ACC112 (cell line): ENCODE data around the gene WWOX.

ENCODE experiments used
- H2AFZ ChIP-seq: fragments of 200-600 bp; sonication (generic); one replicate; pipeline ENCODE4 v1.6.0; 2017; ENCODE audit warnings: antibody characterized with exemption, low read length; ENCODE audit not compliant: unreplicated experiment
- H3K27ac ChIP-seq: fragments of 200-600 bp; sonication (generic); 2 replicates; pipeline ENCODE4 v1.5.1; 2014; ENCODE audit warnings: low read depth, mild to moderate bottlenecking, antibody characterized with exemption, low read length, moderate library complexity
- H3K27me3 ChIP-seq: fragments of 200-600 bp; sonication (generic); 2 replicates; pipeline ENCODE4 v1.6.1; 2014; ENCODE audit warnings: mild to moderate bottlenecking, antibody characterized with exemption, low read length, moderate library complexity, mixed read lengths; ENCODE audit not compliant: insufficient read depth
- H3K36me3 ChIP-seq: fragments of 200-600 bp; sonication (generic); 2 replicates; pipeline ENCODE4 v1.6.1; 2016; ENCODE audit warnings: mild to moderate bottlenecking, antibody characterized with exemption, low read length, moderate library complexity, mixed read lengths; ENCODE audit not compliant: insufficient read depth
- H3K4me1 ChIP-seq: fragments of 200-600 bp; sonication (generic); one replicate; pipeline ENCODE4 v1.6.1; 2016; ENCODE audit warnings: low read length, mixed read lengths; ENCODE audit not compliant: insufficient read depth, unreplicated experiment, control insufficient read depth
- H3K4me3 ChIP-seq: fragments of 200-600 bp; sonication (generic); 2 replicates; pipeline ENCODE4 v1.5.1; 2014; ENCODE audit warnings: mild to moderate bottlenecking, low read depth, low read length
- H3K79me2 ChIP-seq: fragments of 200-600 bp; sonication (generic); one replicate; pipeline ENCODE4 v1.6.0; 2016; ENCODE audit warnings: low read length; ENCODE audit not compliant: control insufficient read depth, unreplicated experiment, insufficient read depth

Gene WWOX

DNA sequence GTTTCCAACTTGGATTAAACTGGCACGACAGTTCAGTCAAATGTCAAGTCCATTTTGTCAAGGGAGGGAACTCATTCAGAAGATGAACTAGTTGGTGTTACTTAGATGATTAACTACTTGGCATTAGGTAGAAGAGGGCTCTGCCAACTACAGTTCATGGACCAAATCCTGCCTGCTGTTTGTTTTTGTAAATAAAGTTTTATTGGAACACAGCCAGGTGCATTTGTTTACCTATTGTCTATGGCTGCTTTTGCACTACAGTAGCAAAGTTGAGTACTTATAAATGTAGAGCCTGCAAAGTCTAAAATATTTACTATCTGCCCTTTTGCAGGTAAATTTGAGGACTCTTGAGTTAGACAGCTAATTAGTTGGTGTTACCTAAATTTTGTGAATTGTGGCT is 1091.1 kb downstream of the WWOX start:
- Histone ChIP-seq H3K36me3 (no peaks in the 10 kb centered on the region), H2AFZ (no peak overlapping the region), H3K27ac (no peak overlapping the region), H3K79me2 (no peaks in the 10 kb centered on the region), H3K4me1 (no peaks in the 10 kb centered on the region), H3K4me3 (no peak overlapping the region), H3K27me3 (no peaks in the 10 kb centered on the region)

DNA sequence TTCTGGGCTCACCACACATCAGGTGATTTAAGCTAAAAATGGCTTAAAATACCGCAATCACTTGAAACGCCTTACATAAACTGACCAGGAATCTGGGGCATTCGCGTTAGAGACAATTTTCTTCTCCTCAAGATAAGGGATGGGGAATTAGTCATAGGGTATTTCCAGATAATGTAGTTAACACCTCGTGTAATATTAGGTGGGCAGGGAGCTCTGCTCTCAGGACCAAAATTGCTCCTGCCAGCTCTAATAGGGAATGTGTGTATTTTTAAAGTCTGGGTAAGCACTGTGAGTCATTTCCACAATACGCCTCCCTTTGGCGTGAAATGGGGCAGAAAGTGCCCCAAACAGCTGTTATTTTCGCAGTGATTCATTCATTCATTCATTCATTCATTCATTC is 1092.5 kb downstream of the WWOX start:
- no peak overlapping the region for H3K4me3 ChIP-seq
- no peaks in the 10 kb centered on the region for H3K36me3 ChIP-seq
- no peaks in the 10 kb centered on the region for H3K79me2 ChIP-seq
- H3K27me3 ChIP-seq: no peaks in the 10 kb centered on the region
- H2AFZ ChIP-seq: no peak overlapping the region
- no peak overlapping the region for H3K27ac ChIP-seq
- H3K4me1 ChIP-seq: no peaks in the 10 kb centered on the region

DNA sequence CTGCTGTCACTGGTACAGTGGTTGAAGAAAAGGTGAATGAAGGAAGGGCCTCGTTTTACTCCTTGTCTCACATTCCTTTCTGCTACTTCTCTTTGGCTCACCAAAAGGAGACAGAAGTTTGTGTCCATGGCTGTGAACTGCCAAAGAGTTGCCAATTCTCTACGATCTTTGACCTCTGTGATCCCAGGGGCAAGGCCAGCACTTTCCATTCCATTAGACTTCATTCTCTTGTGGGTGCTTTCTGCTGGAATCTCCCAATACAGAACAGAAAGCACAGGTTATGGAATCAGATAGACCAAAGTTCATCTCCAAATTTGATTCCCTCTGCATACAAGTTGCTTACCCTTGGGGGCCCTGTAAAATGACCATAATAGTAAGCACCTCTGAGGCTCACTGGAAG is 1093.5 kb downstream of the WWOX start:
- H3K79me2 ChIP-seq: no peaks in the 10 kb centered on the region
- H3K4me1 ChIP-seq: no peaks in the 10 kb centered on the region
- no peaks in the 10 kb centered on the region for H3K27me3 ChIP-seq
- no peaks in the 10 kb centered on the region for H3K36me3 ChIP-seq
- H2AFZ ChIP-seq: no peak overlapping the region
- H3K4me3 ChIP-seq: no peak overlapping the region
- H3K27ac ChIP-seq: no peak overlapping the region

DNA sequence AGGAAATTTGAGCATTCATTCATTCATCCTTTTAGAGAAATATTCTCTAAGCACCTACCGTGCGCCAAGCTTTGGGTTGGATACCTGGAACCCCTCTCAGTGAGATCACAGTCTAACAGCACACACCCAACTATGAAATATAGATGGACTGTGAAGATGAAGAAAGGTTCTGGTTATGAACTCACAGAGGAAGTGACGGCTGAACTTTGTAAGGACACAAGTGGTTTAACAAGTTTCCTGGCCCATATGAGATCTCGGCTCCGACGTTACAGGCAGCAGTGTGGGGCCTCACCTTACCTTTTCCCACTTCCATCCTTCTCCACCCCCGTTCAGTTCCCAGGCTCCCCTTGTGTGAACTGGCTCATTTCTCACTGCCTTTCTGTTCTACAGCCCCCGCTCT is 1094.8 kb downstream of the WWOX start:
- H3K36me3 ChIP-seq: no peaks in the 10 kb centered on the region
- H3K27me3 ChIP-seq: no peaks in the 10 kb centered on the region
- no peaks in the 10 kb centered on the region for H3K4me1 ChIP-seq
- no peak overlapping the region for H3K4me3 ChIP-seq
- no peaks in the 10 kb centered on the region for H3K79me2 ChIP-seq
- H3K27ac ChIP-seq: no peak overlapping the region
- H2AFZ ChIP-seq: no peak overlapping the region

- H3K79me2 ChIP-seq: no peaks in the 10 kb centered on the region
Observed at GRCh38 chr16:79195938-79196337, 1096.5 kb downstream of the WWOX start.

DNA sequence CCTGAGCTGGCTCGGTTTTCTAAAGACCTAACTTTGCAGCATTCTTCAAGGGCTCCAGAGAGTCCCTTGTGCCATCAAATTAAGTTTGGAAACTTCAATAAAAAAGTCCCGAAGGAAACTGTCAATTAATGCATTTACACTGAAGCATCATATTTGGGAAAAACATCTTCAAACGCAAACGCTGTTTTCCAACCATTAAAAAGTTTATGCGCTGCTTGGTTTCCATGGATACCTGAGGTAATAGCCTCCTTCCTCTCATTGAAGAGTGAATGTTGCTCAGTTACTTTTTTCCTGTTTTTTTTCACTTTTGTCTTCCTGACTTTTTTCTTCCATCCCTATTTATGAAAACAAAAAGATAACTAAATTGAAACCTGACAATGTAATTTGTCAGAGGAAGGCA is 1102.0 kb downstream of the WWOX start:
- Histone ChIP-seq H3K27ac (no peak overlapping the region), H3K4me1 (no peaks in the 10 kb centered on the region), H3K27me3 (no peaks in the 10 kb centered on the region), H3K79me2 (no peaks in the 10 kb centered on the region), H2AFZ (no peak overlapping the region), H3K36me3 (no peaks in the 10 kb centered on the region), H3K4me3 (no peak overlapping the region)

More at GRCh38 chr16:79195938-79196337, 1096.5 kb downstream of the WWOX start:
- H3K4me3 ChIP-seq: no peak overlapping the region
- H3K27me3 ChIP-seq: no peaks in the 10 kb centered on the region
- no peak overlapping the region for H3K27ac ChIP-seq
- H3K4me1 ChIP-seq: no peaks in the 10 kb centered on the region
- H2AFZ ChIP-seq: no peak overlapping the region
- H3K36me3 ChIP-seq: no peaks in the 10 kb centered on the region

DNA sequence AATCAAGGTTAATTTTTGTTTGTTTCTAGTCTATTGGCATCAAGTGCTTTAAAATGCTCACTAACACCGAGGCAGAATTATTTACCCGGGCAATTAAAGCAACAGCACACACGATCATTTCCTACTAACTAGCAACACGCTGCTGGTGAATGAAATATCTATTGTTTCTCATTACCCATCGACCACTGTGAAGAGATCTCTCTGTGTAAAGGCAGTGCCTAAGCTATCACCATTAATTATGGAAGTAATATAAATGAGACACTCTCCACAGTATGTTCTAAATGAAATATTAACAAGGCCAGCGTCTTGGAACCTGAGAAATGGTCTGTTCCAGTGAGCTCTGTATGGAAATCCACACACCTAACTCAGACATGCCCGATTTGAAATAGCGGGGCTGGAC is 1103.5 kb downstream of the WWOX start:
- Histone ChIP-seq H2AFZ (no peak overlapping the region), H3K4me1 (no peaks in the 10 kb centered on the region), H3K27ac (no peak overlapping the region), H3K4me3 (no peak overlapping the region), H3K36me3 (no peaks in the 10 kb centered on the region), H3K27me3 (no peaks in the 10 kb centered on the region), H3K79me2 (no peaks in the 10 kb centered on the region)

DNA sequence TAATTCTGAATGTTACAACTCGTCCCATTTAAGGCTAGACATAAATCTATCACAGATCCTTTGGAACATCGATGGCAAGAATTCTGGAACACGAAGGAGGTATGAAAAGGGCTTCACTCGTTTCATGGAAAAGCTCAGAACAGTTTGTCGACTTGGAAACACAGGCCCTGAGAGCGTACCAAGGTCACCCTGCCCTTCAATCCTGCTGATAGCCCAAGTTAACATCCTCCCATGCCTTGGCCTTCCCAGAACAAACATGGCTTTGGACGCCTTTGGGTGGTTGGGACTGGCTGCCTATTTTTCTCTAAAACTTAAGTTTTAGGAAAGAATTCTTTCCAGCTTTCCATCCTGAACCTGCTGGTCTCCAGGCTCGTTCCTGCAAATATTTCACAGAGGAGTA is 1105.0 kb downstream of the WWOX start:
- Histone ChIP-seq H3K27ac (no peak overlapping the region), H3K4me3 (no peak overlapping the region), H3K36me3 (no peaks in the 10 kb centered on the region), H3K79me2 (no peaks in the 10 kb centered on the region), H2AFZ (no peak overlapping the region), H3K27me3 (no peaks in the 10 kb centered on the region), H3K4me1 (no peaks in the 10 kb centered on the region)

DNA sequence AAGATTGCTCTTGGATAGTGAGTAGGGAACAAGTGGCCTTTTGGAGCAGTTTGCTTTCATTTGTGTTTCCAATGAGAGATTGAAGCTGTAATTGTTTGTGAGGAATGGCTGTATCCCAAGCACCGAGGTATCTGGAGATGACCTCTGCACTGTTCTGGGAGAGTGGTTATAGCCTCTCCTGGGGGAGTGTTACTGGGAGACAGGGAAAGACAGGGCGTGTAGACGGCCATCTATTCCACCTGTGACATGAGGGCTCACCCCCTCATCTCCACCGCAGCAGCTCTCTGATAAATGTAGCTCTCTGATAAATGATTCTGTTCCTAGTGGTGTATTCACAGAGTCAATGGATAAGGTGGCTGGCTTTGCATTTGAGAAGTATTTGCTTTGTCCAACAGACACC is 1107.4 kb downstream of the WWOX start:
- no peaks in the 10 kb centered on the region for H3K79me2 ChIP-seq
- H3K27ac ChIP-seq: no peak overlapping the region
- no peak overlapping the region for H2AFZ ChIP-seq
- no peak overlapping the region for H3K4me3 ChIP-seq
- H3K27me3 ChIP-seq: no peaks in the 10 kb centered on the region
- H3K36me3 ChIP-seq: no peaks in the 10 kb centered on the region
- H3K4me1 ChIP-seq: no peaks in the 10 kb centered on the region

DNA sequence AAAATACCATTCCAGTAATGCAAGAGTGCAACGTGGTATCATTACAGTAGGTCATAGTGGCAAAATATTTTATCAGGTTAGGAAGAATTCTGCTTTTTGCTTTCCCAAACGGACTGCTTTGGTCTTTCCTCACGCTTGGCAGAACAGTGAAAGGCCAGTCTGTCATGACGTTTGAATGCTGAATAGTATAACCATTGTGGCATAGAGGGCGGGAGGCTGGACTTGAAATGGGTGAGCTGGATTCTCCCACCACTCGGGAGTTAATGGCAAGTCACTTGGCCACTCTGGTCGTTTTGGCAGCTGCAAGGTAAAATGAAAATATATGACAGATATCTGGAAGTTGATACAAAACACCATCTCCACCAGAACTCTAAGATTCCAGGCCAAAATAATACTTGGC is 1109.9 kb downstream of the WWOX start:
- H3K27me3 ChIP-seq: no peaks in the 10 kb centered on the region
- H3K4me1 ChIP-seq: no peaks in the 10 kb centered on the region
- no peak overlapping the region for H2AFZ ChIP-seq
- H3K36me3 ChIP-seq: no peaks in the 10 kb centered on the region
- H3K27ac ChIP-seq: no peak overlapping the region
- H3K4me3 ChIP-seq: no peak overlapping the region
- H3K79me2 ChIP-seq: no peaks in the 10 kb centered on the region

GRCh38 chr16:79210607-79211006 is 1111.2 kb downstream of the WWOX start:
- H3K79me2 ChIP-seq: no peaks in the 10 kb centered on the region
- H3K4me3 ChIP-seq: no peak overlapping the region
- no peaks in the 10 kb centered on the region for H3K4me1 ChIP-seq
- H3K27me3 ChIP-seq: no peaks in the 10 kb centered on the region
- no peak overlapping the region for H3K27ac ChIP-seq
- no peak overlapping the region for H2AFZ ChIP-seq
- no peaks in the 10 kb centered on the region for H3K36me3 ChIP-seq

DNA sequence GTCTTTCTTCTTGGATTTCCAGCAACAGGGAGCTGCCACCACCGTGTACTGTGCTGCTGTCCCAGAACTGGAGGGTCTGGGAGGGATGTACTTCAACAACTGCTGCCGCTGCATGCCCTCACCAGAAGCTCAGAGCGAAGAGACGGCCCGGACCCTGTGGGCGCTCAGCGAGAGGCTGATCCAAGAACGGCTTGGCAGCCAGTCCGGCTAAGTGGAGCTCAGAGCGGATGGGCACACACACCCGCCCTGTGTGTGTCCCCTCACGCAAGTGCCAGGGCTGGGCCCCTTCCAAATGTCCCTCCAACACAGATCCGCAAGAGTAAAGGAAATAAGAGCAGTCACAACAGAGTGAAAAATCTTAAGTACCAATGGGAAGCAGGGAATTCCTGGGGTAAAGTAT is 1112.1 kb downstream of the WWOX start:
- no peaks in the 10 kb centered on the region for H3K27me3 ChIP-seq
- no peak overlapping the region for H2AFZ ChIP-seq
- no peaks in the 10 kb centered on the region for H3K36me3 ChIP-seq
- H3K27ac ChIP-seq: no peak overlapping the region
- H3K79me2 ChIP-seq: no peaks in the 10 kb centered on the region
- no peak overlapping the region for H3K4me3 ChIP-seq
- H3K4me1 ChIP-seq: no peaks in the 10 kb centered on the region
